Activated T-cell treated with anti-CD3 and anti-CD28 coated beads for 1 hour (primary cell): ENCODE data around the gene OR13J1.
"Not testable (repeated sequence)": the region's sequence is repeated elsewhere in the genome, so short reads cannot be mapped to it uniquely, and the experiment has no call there.

Source experiments
- DNase-seq: peaks from one replicate; pipeline ENCODE4 v3.0.0-alpha.2; 2020; ENCODE audit warnings: low read depth

The OR13J1 gene

DNA sequence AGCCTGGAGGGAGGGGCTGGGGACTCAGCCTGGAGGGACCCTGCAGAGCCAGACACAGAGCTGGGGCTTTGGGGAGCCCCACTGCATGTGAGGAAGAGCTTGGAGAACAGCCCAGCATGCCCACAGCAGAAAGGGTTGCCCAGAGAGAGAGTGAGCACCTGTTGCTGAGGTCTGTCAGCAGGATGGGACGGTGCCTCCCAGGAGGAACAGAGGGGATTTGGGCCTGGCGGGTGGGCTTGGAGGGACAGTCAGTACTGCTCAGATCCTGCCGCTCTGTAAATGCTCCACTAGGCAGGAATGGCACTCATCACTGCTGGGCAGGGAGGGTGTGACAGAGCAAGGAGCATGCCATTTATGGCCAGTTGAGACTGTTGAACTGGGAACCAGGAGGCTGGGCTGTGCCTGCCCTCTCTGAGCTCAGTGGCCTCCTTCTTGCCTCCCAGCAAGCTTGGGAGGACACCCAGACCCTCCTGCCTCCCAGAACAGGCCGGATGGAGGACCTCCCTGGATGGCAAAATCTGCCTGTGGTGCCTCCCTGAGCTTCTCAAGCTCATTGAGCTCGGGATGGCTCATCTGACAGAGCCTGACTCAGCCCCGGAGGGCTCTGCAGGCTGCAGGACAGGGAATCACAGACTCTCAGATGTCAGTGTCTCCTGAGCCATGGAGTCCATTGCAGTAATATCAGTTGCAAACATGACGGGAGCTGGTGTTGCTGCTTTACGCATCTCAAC lies 35.0 kb upstream of the OR13J1 start:
- DNase-seq: no peak

- no peak for DNase-seq
Measured at GRCh38 chr9:35904338-35904737, 34.1 kb upstream of the OR13J1 start.

GRCh38 chr9:35903049-35903448 lies 32.8 kb upstream of the OR13J1 start:
- DNase-seq: no peak

DNA sequence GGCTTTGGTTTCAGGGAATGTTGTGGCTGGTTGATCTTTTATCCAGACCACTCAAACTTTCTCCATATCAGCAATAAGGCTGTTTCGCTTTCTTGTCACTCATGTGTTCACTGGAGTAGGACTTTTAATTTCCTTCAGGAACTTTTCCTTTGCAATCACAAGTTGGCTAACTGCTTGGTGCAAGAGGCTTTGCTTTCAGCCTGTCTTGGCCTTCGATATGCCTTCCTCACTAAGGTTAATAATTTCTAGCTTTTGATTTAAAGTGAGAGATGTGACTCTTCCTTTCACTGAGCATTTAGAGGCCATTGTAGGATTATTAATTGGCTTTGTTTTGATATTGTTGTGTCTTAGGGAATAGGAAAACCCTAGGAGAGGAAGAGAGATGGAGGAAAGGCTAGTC lies 28.8 kb upstream of the OR13J1 start:
- no peak for DNase-seq

- DNase-seq: no peak
Measured at GRCh38 chr9:35898337-35898736, 28.1 kb upstream of the OR13J1 start.

- DNase-seq: not testable (repeated sequence)
Measured at GRCh38 chr9:35897376-35898099, 27.3 kb upstream of the OR13J1 start.

GRCh38 chr9:35896570-35896969 lies 26.4 kb upstream of the OR13J1 start:
- DNase-seq: no peak

DNA sequence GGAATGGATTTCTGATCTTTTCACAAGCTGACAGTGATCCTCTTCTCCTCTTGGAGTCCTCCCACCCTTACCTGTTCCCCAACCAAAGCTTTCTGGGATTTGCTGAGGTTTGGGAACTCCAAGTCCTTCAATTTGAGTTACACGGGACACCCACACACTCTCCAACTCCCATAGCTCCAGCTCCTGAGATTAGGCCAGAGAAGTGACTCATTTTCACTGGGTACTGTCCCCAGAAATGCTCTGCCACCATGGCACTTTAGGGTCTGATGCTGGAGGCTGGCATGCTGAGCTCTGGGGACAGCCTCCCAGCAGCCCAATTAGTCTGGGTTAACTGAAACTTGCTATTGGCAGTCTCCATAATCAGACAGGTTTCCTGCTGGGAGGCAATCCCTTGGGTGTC lies 21.9 kb upstream of the OR13J1 start:
- DNase-seq: no peak

- no peak for DNase-seq
Measured at GRCh38 chr9:35891646-35892045, 21.4 kb upstream of the OR13J1 start.

GRCh38 chr9:35884908-35885307 lies 14.7 kb upstream of the OR13J1 start:
- not testable (repeated sequence) for DNase-seq

DNA sequence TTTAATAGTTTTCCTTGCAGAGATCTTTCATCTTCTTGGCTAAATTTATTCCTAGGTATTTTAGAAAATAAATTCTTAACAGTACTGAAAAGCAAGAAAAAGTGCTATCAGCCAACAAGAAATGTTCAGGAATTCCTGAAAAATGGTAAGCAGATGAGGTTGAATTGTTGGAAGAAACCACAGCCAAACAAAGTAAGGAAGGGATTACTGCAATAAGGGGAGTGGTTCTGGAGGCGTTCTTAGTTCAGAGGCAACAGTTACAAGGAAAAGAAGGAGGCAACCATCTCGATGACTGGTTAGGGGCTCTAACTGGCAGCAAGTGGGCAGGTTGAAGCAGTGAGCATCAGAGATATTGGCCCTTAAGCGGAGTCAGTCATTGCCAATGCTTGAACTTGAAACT lies 12.8 kb upstream of the OR13J1 start:
- no peak for DNase-seq

DNA sequence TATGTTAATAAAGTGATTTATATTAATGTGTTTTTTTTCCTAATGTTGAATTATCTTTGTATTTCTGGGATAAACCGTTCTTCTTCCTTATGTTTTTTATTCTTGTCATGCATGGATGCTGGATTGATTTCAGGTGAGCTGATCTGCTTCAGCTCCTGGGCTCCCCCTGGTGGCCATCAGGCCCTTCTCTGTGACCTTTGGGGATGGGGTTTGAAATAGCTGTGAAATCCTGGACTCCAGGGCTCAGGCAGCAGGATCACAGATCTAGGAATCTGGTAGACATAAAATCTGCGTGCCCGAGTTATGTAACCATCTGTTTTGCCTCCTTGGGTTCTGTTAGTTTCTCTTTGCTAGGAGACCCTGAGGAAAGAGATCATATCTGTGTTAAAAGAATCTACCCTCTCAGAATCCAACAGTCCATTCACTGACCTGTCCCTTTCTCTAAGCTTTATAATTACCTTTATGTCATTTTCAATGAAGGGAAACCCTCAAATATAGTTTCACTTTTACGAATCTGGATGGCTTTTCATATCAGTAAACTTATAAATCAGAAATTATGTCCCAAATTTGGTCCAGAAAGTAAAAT lies 12.2 kb upstream of the OR13J1 start:
- DNase-seq: peak; percentile 89

DNA sequence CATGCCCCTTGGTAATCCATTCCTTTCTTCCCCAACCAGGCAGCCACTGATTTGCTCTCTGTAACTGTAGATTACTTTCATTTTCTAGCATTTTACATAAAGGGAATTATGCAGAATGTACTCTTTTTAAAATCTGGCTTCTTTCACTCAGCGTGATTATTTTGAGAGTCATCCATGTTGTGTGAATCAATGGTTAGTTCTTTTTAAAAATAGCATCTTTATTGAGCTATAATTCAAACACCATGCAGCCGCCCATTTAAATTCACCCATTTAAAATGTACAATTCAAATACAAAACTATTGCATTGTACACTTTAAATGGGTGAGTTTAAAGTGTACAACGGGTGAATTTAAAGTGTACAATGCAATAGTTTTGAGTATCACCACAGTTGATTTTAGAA lies 2.3 kb upstream of the OR13J1 start:
- DNase-seq: no peak

GRCh38 chr9:35871545-35871944 lies 1.3 kb upstream of the OR13J1 start:
- no peak for DNase-seq

DNA sequence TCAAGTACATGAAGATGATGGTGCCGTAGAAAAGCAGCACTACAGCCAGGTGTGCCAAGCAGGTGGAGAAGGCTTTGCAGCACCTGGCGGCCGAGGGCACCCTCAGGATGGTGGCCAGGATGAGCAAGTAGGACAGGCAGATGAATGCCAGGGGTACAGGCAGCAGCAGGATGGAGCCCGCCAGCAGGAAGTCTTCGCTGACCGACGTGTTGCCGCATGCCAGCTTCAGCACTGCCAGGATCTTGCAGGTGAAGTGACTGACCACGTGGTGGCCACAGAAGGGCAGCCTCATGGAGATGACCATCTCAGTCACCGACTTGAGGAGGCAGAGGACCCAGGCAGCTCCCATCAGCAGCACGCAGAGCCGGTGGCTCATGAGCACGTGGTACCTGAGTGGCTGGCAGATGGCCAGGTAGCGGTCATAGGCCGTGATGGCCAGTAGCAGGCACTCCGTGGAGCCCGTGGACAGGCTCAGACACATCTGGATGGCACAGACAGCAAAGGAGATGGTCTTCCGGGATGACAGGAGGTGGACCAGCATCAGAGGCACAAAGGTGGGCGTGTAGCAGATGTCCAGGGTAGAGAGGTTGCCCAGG lies 482 bp downstream of the OR13J1 start:
- DNase-seq: no peak

DNA sequence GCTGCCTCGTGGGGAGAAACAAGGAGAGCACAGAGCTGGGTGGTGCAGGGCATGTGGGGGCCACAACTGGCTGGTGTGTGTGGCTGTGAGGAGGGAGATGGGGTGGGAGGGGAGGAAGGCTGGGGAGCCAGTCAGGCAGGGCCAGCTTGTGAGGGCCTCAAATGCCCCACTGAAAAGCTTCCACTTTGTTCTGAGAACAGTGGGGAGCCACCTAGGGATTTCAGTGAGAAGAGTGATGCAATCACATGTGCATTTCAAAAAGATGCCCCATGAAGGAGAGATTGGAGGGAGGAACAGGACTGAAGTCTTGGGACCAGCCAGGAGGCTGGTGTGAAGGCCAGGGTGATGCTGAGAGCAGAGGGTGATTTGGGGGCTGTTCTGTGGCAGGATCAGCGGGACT lies 1.3 kb downstream of the OR13J1 start:
- DNase-seq: no peak

DNA sequence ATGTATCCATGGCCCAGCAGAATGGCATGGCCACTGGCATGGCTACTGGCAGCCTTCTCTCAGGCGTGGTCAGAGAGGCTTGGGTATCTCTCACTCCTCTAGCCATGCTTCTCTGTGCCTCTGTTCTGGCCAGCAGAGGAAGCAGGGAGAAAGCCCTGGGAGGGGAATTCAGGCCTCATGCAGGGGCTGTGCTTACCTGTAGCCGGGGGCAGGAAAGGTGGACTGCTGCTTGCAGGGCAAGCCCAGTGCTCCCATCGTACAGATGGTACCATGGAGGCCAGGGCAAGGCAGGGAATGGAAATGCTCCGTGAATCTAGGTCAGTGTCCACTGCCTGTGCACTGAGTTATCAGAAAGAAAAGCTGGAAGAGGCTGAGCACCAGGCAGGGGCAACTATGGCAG lies 2.7 kb downstream of the OR13J1 start:
- DNase-seq: no peak

DNA sequence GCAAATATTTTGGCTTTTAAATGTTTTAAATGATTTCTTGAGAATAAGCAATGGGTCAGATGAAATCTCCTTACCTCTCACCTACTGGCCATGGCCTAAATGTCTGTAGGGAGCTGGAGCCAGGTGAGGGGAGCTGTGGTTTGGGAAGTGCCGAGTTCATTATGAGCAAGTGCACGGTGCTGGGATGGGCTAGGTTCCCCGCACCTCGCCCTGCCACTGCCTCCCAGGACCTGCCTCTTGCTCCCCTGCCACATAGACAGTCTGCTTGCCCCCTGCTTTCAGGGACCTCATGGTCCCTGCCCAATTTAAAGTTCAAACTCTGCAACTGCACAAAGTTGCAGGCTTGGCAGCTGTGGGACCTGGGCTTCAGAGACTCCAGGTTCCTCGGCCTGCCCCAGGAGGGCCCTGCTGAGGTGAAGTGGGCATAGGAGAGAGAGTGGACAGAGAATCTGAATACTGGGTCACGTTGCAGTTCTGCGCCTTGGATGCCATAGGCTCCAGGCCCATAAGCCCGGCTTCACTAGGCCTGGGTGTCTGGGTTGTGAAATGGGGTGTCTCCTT lies 5.4 kb downstream of the OR13J1 start:
- DNase-seq: no peak

DNA sequence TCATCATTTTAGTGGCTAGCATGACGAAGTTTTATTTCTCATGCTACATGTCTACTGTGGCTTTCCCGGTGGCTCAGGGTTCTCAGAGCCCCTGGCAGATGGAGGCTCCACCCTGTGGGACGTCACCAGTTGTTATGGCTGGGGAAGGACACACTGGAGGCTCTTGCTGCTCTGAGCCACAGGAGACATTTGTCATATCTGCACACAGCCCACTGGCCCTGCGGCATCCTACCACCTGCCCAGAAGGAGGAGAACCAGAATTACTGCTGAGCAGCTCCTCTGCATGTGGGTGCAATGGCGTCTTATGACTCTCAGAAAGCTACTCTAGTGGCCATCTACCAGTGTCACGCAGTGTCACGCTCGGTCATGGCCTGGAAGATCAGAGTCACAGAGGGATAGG lies 6.6 kb downstream of the OR13J1 start:
- DNase-seq: no peak

DNA sequence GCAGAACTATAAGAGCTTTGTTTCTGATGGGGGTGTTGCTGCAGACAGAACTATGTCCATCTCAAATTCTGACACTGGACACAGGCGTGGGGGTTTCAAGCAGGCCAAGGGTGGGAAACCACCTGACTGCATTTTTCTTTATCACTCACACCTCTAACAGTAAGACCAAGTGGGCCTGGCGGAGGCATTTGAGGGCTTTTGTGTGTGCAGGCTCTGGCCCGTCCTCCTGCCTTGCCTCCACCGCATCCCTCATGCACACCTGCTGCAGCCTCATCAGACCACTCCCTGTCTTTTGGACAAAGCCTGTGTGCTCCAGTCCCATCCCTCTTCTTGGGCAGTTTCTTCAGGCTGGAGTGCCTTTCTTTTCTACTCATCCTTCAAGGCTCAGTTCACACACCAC lies 7.9 kb downstream of the OR13J1 start:
- DNase-seq: no peak

DNA sequence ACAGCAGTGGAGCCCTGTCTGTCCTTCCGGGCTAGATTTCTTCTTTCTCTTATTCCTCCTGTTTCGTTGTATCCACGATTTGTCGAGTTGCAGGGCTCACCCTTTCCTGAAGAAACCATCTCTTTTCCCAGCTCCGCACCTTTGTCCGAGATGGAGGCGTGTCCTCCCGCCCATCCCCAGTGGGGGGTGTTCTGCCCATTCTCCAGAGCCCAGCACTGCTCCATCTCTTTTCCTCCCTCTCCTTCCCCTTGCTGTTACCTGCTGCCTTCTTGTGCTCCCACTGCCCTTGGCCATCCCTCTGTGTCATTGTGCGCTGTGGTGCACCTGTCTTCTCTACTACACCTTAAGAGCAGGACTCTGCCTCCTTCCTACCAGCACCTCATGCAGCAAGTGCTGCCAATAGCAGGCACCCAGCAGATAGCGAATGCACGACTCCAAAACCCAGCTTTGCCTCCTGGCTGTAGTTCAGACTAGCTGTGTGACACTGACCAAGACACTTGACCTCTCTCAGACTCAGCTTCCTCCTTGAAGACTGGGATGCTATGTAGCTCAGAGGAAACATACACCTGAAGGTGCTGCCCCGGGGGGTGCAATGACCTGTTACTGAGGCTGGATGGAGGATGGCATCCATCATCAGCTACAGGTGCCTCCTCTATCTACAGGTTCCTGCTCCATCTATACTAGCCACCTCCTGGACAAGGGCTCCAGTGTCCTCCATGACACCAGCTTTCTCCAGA lies 8.9 kb downstream of the OR13J1 start:
- no peak for DNase-seq

DNA sequence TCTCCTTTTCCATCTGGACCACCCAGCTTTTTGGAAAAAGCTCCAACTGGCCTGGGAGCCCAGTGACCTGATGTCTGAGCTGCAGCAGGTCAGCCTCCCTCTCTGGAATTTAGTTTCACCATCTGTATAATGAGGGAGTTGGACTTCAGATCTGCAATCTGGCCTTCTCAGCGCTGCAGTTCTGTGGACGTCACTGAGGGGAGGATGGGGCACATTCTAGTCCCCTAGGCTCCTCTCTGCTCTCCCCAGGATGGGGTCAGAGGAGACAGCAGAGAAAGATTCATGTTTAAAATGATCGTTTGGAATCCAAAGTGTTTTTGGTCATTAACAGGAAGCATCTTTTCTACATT lies 10.2 kb downstream of the OR13J1 start:
- DNase-seq: no peak
